HEK293 (cell line): Measurements from ENCODE around the gene COL1A1.
A peak's percentile ranks its signal among the peaks of the same experiment; 100 is the strongest.

ENCODE experiments used
- CTCF ChIA-PET: fragments of 350-600 bp; formaldehyde crosslinking; extraction: SDS; loops from one replicate; lab custom pipeline; 2021; ENCODE audit warnings: antibody characterized with exemption; lab: Yijun Ruan, JAX
- POLR2A ChIA-PET: fragments of 300-600 bp; formaldehyde crosslinking; extraction: SDS; loops from one replicate; lab custom pipeline; 2020; ENCODE audit warnings: antibody characterized with exemption, inconsistent platforms; lab: Yijun Ruan, JAX
- H3K27ac ChIP-seq: fragments of 200-500 bp; sonication (Bioruptor generic); 2 replicates; pipeline ENCODE4 v1.5.1; 2014; ENCODE audit warnings: low read depth, low read length, control low read depth, inconsistent platforms; ENCODE audit errors: extremely low read depth
- H3K36me3 ChIP-seq, 2 experiments: fragments of 200-500 bp in 1 of 2; sonication (Bioruptor generic) in 1 of 2; 1 replicate in 1 of 2; 2 replicates in 1 of 2; pipeline ENCODE4 v1.5.1; 2014 to 2017; ENCODE audit warnings: inconsistent platforms in 2 of 2, low read length in 2 of 2; ENCODE audit not compliant: control insufficient read depth in 2 of 2, insufficient read depth in 1 of 2
- H3K4me1 ChIP-seq: fragments of 200-500 bp; sonication (Bioruptor generic); 2 replicates; pipeline ENCODE4 v1.5.1; 2014; ENCODE audit warnings: mild to moderate bottlenecking, low read length, inconsistent platforms; ENCODE audit not compliant: control insufficient read depth, insufficient read depth
- H3K4me3 ChIP-seq: 2 replicates; pipeline ENCODE4 v1.5.1; 2011; ENCODE audit warnings: low read depth, mild to moderate bottlenecking, control low read depth, low read length, moderate library complexity
- H3K9me3 ChIP-seq: fragments of 200-500 bp; sonication (Bioruptor generic); 2 replicates; pipeline ENCODE4 v1.5.1; 2014; ENCODE audit warnings: low read depth, low read length, inconsistent platforms; ENCODE audit not compliant: control insufficient read depth, insufficient read depth
- BCL11B ChIP-seq: fragments of 450-650 bp; formaldehyde crosslinking; IDR thresholded peaks from 2 replicates; pipeline ENCODE4 v1.5.1; 2016; ENCODE audit warnings: low read depth, missing biosample characterization, missing genetic modification characterization
- EGR2 ChIP-seq: fragments of 450-650 bp; formaldehyde crosslinking; IDR thresholded peaks from 2 replicates; pipeline ENCODE4 v1.5.1; 2016; ENCODE audit warnings: low read depth, missing biosample characterization, missing genetic modification characterization
- GLIS1 ChIP-seq: fragments of 450-650 bp; formaldehyde crosslinking; IDR thresholded peaks from 2 replicates; pipeline ENCODE4 v1.5.1; 2016; ENCODE audit warnings: missing biosample characterization, missing genetic modification characterization
- HIC1 ChIP-seq: fragments of 450-650 bp; formaldehyde crosslinking; IDR thresholded peaks from 2 replicates; pipeline ENCODE4 v1.5.1; 2016; ENCODE audit warnings: missing biosample characterization, missing genetic modification characterization
- KLF7 ChIP-seq: fragments of 450-650 bp; formaldehyde crosslinking; IDR thresholded peaks from 2 replicates; pipeline ENCODE4 v1.5.1; 2016; ENCODE audit warnings: missing biosample characterization, missing genetic modification characterization, borderline replicate concordance
- PATZ1 ChIP-seq: fragments of 450-650 bp; formaldehyde crosslinking; IDR thresholded peaks from 2 replicates; pipeline ENCODE4 v1.5.1; 2016; ENCODE audit warnings: missing biosample characterization, missing genetic modification characterization
- PRDM1 ChIP-seq: fragments of 450-650 bp; formaldehyde crosslinking; IDR thresholded peaks from 2 replicates; pipeline ENCODE4; 2016; ENCODE audit warnings: missing biosample characterization, missing genetic modification characterization
- SCRT1 ChIP-seq: fragments of 450-650 bp; formaldehyde crosslinking; IDR thresholded peaks from 2 replicates; pipeline ENCODE4 v1.5.1; 2016; ENCODE audit warnings: missing biosample characterization, missing genetic modification characterization, borderline replicate concordance
- TCF7L2 ChIP-seq: IDR thresholded peaks from 2 replicates; pipeline ENCODE4 v1.6.1; 2011; ENCODE audit warnings: low read depth, mild to moderate bottlenecking, inconsistent platforms, low read length, moderate library complexity, borderline replicate concordance
- ZBTB26 ChIP-seq: fragments of 450-650 bp; formaldehyde crosslinking; optimal IDR thresholded peaks from 2 replicates; pipeline ENCODE3; 2016; ENCODE audit warnings: missing biosample characterization, mild to moderate bottlenecking, missing genetic modification characterization
- ZFHX2 ChIP-seq: fragments of 450-650 bp; formaldehyde crosslinking; conservative IDR thresholded peaks from 2 replicates; pipeline ENCODE4 v1.5.1; 2016; ENCODE audit warnings: missing biosample characterization, missing genetic modification characterization
- ZNF140 ChIP-seq: fragments of 450-650 bp; formaldehyde crosslinking; IDR thresholded peaks from 2 replicates; pipeline ENCODE4 v1.5.1; 2016; ENCODE audit warnings: missing biosample characterization, missing genetic modification characterization
- ZNF146 ChIP-seq: fragments of 450-650 bp; formaldehyde crosslinking; IDR thresholded peaks from 2 replicates; pipeline ENCODE4 v1.5.1; 2016; ENCODE audit warnings: missing biosample characterization, missing genetic modification characterization
- ZNF18 ChIP-seq: fragments of 450-650 bp; formaldehyde crosslinking; IDR thresholded peaks from 2 replicates; pipeline ENCODE4 v1.5.1; 2016; ENCODE audit warnings: missing biosample characterization, missing genetic modification characterization
- ZNF19 ChIP-seq: fragments of 450-650 bp; formaldehyde crosslinking; IDR thresholded peaks from 2 replicates; pipeline ENCODE4; 2016; ENCODE audit warnings: missing biosample characterization, missing genetic modification characterization, low read depth
- ZNF24 ChIP-seq: fragments of 450-650 bp; formaldehyde crosslinking; IDR thresholded peaks from 2 replicates; pipeline ENCODE4 v1.5.1; 2016; ENCODE audit warnings: missing biosample characterization, missing genetic modification characterization
- ZNF292 ChIP-seq: fragments of 450-650 bp; formaldehyde crosslinking; IDR thresholded peaks from 2 replicates; pipeline ENCODE4 v1.5.1; 2016; ENCODE audit warnings: low read depth, missing biosample characterization, missing genetic modification characterization, borderline replicate concordance
- ZNF548 ChIP-seq: fragments of 450-650 bp; formaldehyde crosslinking; IDR thresholded peaks from 2 replicates; pipeline ENCODE4 v1.5.1; 2016; ENCODE audit warnings: missing biosample characterization, missing genetic modification characterization
- ZNF626 ChIP-seq: fragments of 450-650 bp; sonication (Bioruptor Pico); formaldehyde crosslinking; IDR thresholded peaks from 2 replicates; pipeline ENCODE4 v1.5.1; 2018; ENCODE audit warnings: missing biosample characterization, missing genetic modification characterization, inconsistent platforms
- ZNF707 ChIP-seq: fragments of 450-650 bp; formaldehyde crosslinking; IDR thresholded peaks from 2 replicates; pipeline ENCODE4 v1.5.1; 2016; ENCODE audit warnings: missing biosample characterization, missing genetic modification characterization
- ZNF843 ChIP-seq: fragments of 450-650 bp; formaldehyde crosslinking; IDR thresholded peaks from 2 replicates; pipeline ENCODE4 v1.5.1; 2016; ENCODE audit warnings: missing biosample characterization, missing genetic modification characterization
- ZSCAN5A ChIP-seq: fragments of 450-650 bp; formaldehyde crosslinking; IDR thresholded peaks from 2 replicates; pipeline ENCODE4 v1.5.1; 2016; ENCODE audit warnings: missing biosample characterization, missing genetic modification characterization

COL1A1 gene

GRCh38 chr17:50209133-50209471, 7.7 kb upstream of the COL1A1 start:
- no peak overlapping the region for H3K4me3 ChIP-seq
- H3K4me1 ChIP-seq, result peaks cover 3% of the 10 kb centered on the region; the same call in 1 of the 2 replicates
- ChIA-PET POLR2A (no interaction called here), CTCF (interaction anchor here (0.6 to 18.0 kb wide), 6 partner anchors 6 to 114 kb away, joined by 4 to 487 read pairs (median 14); partner anchors contain the start of genes COL1A1 and TMEM92)
- no peak overlapping the region for H3K27ac ChIP-seq
- no peaks in the 10 kb centered on the region for H3K9me3 ChIP-seq
- H3K36me3 ChIP-seq, result no peaks in the 10 kb centered on the region
- no peak for TF ChIP-seq ZNF548 (tag by site-specific recombination)
- TF ChIP-seq ZSCAN5A, result no peak
- no peak for TF ChIP-seq SCRT1 (tag by site-specific recombination)
- no peak for TF ChIP-seq ZNF843 (tag by site-specific recombination)
- no peak for TF ChIP-seq BCL11B (tag by site-specific recombination)
- no peak for TF ChIP-seq GLIS1 (tag by site-specific recombination)
- no peak for TF ChIP-seq ZNF707 (tag by site-specific recombination)
- TF ChIP-seq PATZ1, result no peak
- no peak for TF ChIP-seq ZNF626
- no peak for TF ChIP-seq KLF7 (tag by site-specific recombination)
- no peak for TF ChIP-seq ZNF292 (tag by site-specific recombination)
- no peak for TF ChIP-seq ZNF19 (tag by site-specific recombination)
- no peak for TF ChIP-seq TCF7L2
- no peak for TF ChIP-seq ZBTB26 (tag by site-specific recombination)
- TF ChIP-seq ZNF140, result no peak
- no peak for TF ChIP-seq HIC1 (tag by site-specific recombination)
- no peak for TF ChIP-seq PRDM1 (tag by site-specific recombination)
- TF ChIP-seq ZNF24 (tag by site-specific recombination), result no peak
- no peak for TF ChIP-seq ZNF146 (tag by site-specific recombination)

- CTCF ChIA-PET, result interaction anchor here (0.6 to 18.0 kb wide), 10 partner anchors 5 to 210 kb away, joined by 3 to 487 read pairs (median 4); partner anchors contain the start of genes COL1A1 and TMEM92
- TF ChIP-seq ZFHX2 (peak; percentile 75), EGR2 (tag by site-specific recombination) (peak; percentile 93), ZNF18 (tag by site-specific recombination) (no peak)
- TF ChIP-seq, all 188 proteins: peak for 2
- H3K36me3 ChIP-seq, result no peaks in the 10 kb centered on the region
- H3K27ac ChIP-seq, result no peak overlapping the region
- POLR2A ChIA-PET, result no interaction called here
- no peaks in the 10 kb centered on the region for H3K9me3 ChIP-seq
- H3K4me1 ChIP-seq, result peaks cover 3% of the 10 kb centered on the region; the same call in 1 of the 2 replicates
- H3K4me3 ChIP-seq, result no peak overlapping the region
Measured at GRCh38 chr17:50208611-50209061, 7.2 kb upstream of the COL1A1 start.
